Caco-2 (cell line): ENCODE data around the gene ORAI2. TPM values are rescaled to one million over a fixed set of nuclear protein-coding genes. Genes with fewer than 3 reads are reported as not detected.
"Not testable (repeated sequence)": the region's sequence is repeated elsewhere in the genome, so short reads cannot be mapped to it uniquely, and the experiment has no call there.

Source experiments
- BruUV-seq: library from RNA; stranded (reverse); fragments of 400-500 nt; replicated peaks from 2 replicates; lab custom pipeline; 2021; lab: Mats Ljungman, UMichigan
- CTCF ChIA-PET: fragments of 300-600 bp; sonication (Branson Sonifier 250); formaldehyde crosslinking; loops from one replicate; lab custom pipeline; 2022; ENCODE audit warnings: antibody characterized with exemption; lab: Charles Lee
- POLR2A ChIA-PET: fragments of 300-600 bp; sonication (Branson Sonifier 250); formaldehyde crosslinking; loops from one replicate; lab custom pipeline; 2022; ENCODE audit warnings: antibody characterized with exemption; lab: Charles Lee
- DNase-seq, 2 experiments: peaks; one replicate each; pipeline versions ENCODE4 v3.0.0 to v3.0.0-alpha.2; 2020 to 2022
- H3K27me3 ChIP-seq: replicated peaks from 2 replicates; pipeline ENCODE4 v1.6.0; 2011; ENCODE audit warnings: low read length; ENCODE audit not compliant: control insufficient read depth, insufficient read depth
- H3K36me3 ChIP-seq: 2 replicates; pipeline ENCODE4 v1.5.1; 2011; ENCODE audit warnings: low read length; ENCODE audit not compliant: control insufficient read depth, insufficient read depth
- H3K4me1 ChIP-seq: fragments of 250-450 bp; sonication (Bioruptor Pico); 2 replicates; pipeline ENCODE4 v1.5.1; 2020; ENCODE audit warnings: mild to moderate bottlenecking
- H3K4me3 ChIP-seq: 2 replicates; pipeline ENCODE4 v1.5.1; 2011; ENCODE audit warnings: low read depth, mild to moderate bottlenecking, control low read depth, low read length
- H3K9me3 ChIP-seq: fragments of 250-450 bp; sonication (Bioruptor Pico); 2 replicates; pipeline ENCODE4 v1.5.1; 2020; ENCODE audit warnings: mild to moderate bottlenecking, moderate library complexity
- H3K27ac Mint-ChIP-seq: one replicate; pipeline ENCODE4 v1.8.0; 2022; ENCODE audit warnings: mixed read lengths; ENCODE audit not compliant: unreplicated experiment
- H3K27me3 Mint-ChIP-seq: one replicate; pipeline ENCODE4 v1.8.0; 2022; ENCODE audit warnings: mixed read lengths; ENCODE audit not compliant: insufficient read depth, unreplicated experiment
- H3K36me3 Mint-ChIP-seq: one replicate; pipeline ENCODE4 v1.8.0; 2022; ENCODE audit warnings: mild to moderate bottlenecking, mixed read lengths; ENCODE audit not compliant: insufficient read depth, unreplicated experiment
- H3K4me1 Mint-ChIP-seq: one replicate; pipeline ENCODE4 v1.8.0; 2022; ENCODE audit warnings: low read depth, mixed read lengths; ENCODE audit not compliant: unreplicated experiment
- H3K4me3 Mint-ChIP-seq: one replicate; pipeline ENCODE4 v1.8.0; 2022; ENCODE audit warnings: mild to moderate bottlenecking, moderate library complexity, mixed read lengths; ENCODE audit not compliant: unreplicated experiment
- H3K9me3 Mint-ChIP-seq: one replicate; pipeline ENCODE4 v1.8.0; 2022; ENCODE audit warnings: mixed read lengths; ENCODE audit not compliant: unreplicated experiment
- CTCF ChIP-seq, 2 experiments: fragments of 200-600 bp in 1 of 2; IDR thresholded peaks; 1 replicate in 1 of 2; 2 replicates in 1 of 2; pipeline versions ENCODE4 v1.5.1 to v1.8.0; 2011 to 2022; ENCODE audit warnings: antibody characterized with exemption in 1 of 2, control low read depth in 1 of 2, inconsistent platforms in 1 of 2, low read depth in 1 of 2, low read length in 1 of 2, mild to moderate bottlenecking in 1 of 2, moderate library complexity in 1 of 2; ENCODE audit not compliant: insufficient read depth in 1 of 2, severe bottlenecking in 1 of 2, unreplicated experiment in 1 of 2
- intact Hi-C: fragments of 100-400 bp; cut with micrococcal nuclease; formaldehyde crosslinking; loops from one replicate; pipeline ENCODE4 v1.10.0; 2022; ENCODE audit not compliant: unreplicated experiment
- total RNA-seq: library from RNA; stranded (reverse); gene quantifications from 2 replicates; pipeline ENCODE4 v1.2.3, GENCODE V29; 2022

ORAI2 gene
- total RNA-seq, 1 experiment from 2014 or later = 20.2 TPM

- DNase-seq = peak; percentile 63 to 64
- H3K4me1 Mint-ChIP-seq, H3K4me3 Mint-ChIP-seq, intact Hi-C loops, H3K4me3 ChIP-seq, H3K36me3 ChIP-seq, H3K36me3 Mint-ChIP-seq, H3K27ac Mint-ChIP-seq, BruUV-seq, H3K9me3 Mint-ChIP-seq, H3K4me1 ChIP-seq, CTCF ChIA-PET, POLR2A ChIA-PET, H3K27me3 ChIP-seq, H3K27me3 Mint-ChIP-seq, H3K9me3 ChIP-seq: not testable (repeated sequence)
- peak in 1 of 2 experiments; percentile 3 for TF ChIP-seq CTCF (IDR thresholded peaks at IDR 0.05; ENCODE audit: insufficient read depth in 1 of 2, low read depth in 1 of 2, low read length in 1 of 2, severe bottlenecking in 1 of 2, unreplicated experiment in 1 of 2)
These were observed 46.7 kb downstream of the ORAI2 start for GRCh38 chr7:102479982-102480637.

GRCh38 chr7:102481962-102482361, 48.6 kb downstream of the ORAI2 start:
- H3K4me1 ChIP-seq, intact Hi-C loops, POLR2A ChIA-PET, H3K4me1 Mint-ChIP-seq, BruUV-seq, H3K36me3 Mint-ChIP-seq, H3K27me3 ChIP-seq, H3K36me3 ChIP-seq, H3K4me3 ChIP-seq, H3K9me3 ChIP-seq, H3K27me3 Mint-ChIP-seq, H3K27ac Mint-ChIP-seq, CTCF ChIA-PET, H3K9me3 Mint-ChIP-seq, H3K4me3 Mint-ChIP-seq: not testable (repeated sequence)
- peak in 1 of 2 experiments; percentile 4 for DNase-seq

GRCh38 chr7:102484317-102484716, 50.9 kb downstream of the ORAI2 start:
- H3K9me3 Mint-ChIP-seq, DNase-seq, H3K27ac Mint-ChIP-seq, intact Hi-C loops, H3K9me3 ChIP-seq, CTCF ChIA-PET, H3K4me1 Mint-ChIP-seq, H3K27me3 Mint-ChIP-seq, BruUV-seq, H3K27me3 ChIP-seq, POLR2A ChIA-PET, H3K36me3 Mint-ChIP-seq, H3K36me3 ChIP-seq, H3K4me3 ChIP-seq, H3K4me1 ChIP-seq, H3K4me3 Mint-ChIP-seq: not testable (repeated sequence)

GRCh38 chr7:102490529-102491075, 57.2 kb downstream of the ORAI2 start:
- H3K4me3 ChIP-seq, H3K9me3 ChIP-seq, H3K27ac Mint-ChIP-seq, H3K9me3 Mint-ChIP-seq, H3K36me3 Mint-ChIP-seq, POLR2A ChIA-PET, intact Hi-C loops, H3K4me1 ChIP-seq, H3K27me3 Mint-ChIP-seq, H3K4me3 Mint-ChIP-seq, H3K4me1 Mint-ChIP-seq, BruUV-seq, H3K36me3 ChIP-seq, H3K27me3 ChIP-seq, CTCF ChIA-PET: not testable (repeated sequence)
- DNase-seq = peak; percentile 71 to 78

GRCh38 chr7:102493220-102493935, 60.0 kb downstream of the ORAI2 start:
- H3K9me3 Mint-ChIP-seq, H3K4me1 Mint-ChIP-seq, intact Hi-C loops, POLR2A ChIA-PET, H3K27ac Mint-ChIP-seq, DNase-seq, H3K4me3 Mint-ChIP-seq, H3K4me3 ChIP-seq, BruUV-seq, H3K27me3 ChIP-seq, H3K36me3 ChIP-seq, H3K9me3 ChIP-seq, H3K36me3 Mint-ChIP-seq, H3K27me3 Mint-ChIP-seq, CTCF ChIA-PET, H3K4me1 ChIP-seq: not testable (repeated sequence)

- H3K4me1 Mint-ChIP-seq, H3K27ac Mint-ChIP-seq, H3K9me3 ChIP-seq, intact Hi-C loops, H3K27me3 ChIP-seq, H3K4me3 Mint-ChIP-seq, CTCF ChIA-PET, H3K27me3 Mint-ChIP-seq, H3K4me3 ChIP-seq, H3K36me3 Mint-ChIP-seq, H3K4me1 ChIP-seq, H3K9me3 Mint-ChIP-seq, BruUV-seq, H3K36me3 ChIP-seq, POLR2A ChIA-PET: not testable (repeated sequence)
- DNase-seq = peak in 1 of 2 experiments; percentile 4
These were observed 60.7 kb downstream of the ORAI2 start for GRCh38 chr7:102494026-102494425.
